ENCODE measurements around the gene ITPKB.
"Not testable (repeated sequence)": the region's sequence is repeated elsewhere in the genome, so short reads cannot be mapped to it uniquely, and the experiment has no call there.

Gene ITPKB

GRCh38 chr1:226732856-226733291, 6.2 kb downstream of the ITPKB start:
- no peak for DNase-seq (ENCODE audit: extremely low read depth in 1 of 2, low read depth in 1 of 2)

DNA sequence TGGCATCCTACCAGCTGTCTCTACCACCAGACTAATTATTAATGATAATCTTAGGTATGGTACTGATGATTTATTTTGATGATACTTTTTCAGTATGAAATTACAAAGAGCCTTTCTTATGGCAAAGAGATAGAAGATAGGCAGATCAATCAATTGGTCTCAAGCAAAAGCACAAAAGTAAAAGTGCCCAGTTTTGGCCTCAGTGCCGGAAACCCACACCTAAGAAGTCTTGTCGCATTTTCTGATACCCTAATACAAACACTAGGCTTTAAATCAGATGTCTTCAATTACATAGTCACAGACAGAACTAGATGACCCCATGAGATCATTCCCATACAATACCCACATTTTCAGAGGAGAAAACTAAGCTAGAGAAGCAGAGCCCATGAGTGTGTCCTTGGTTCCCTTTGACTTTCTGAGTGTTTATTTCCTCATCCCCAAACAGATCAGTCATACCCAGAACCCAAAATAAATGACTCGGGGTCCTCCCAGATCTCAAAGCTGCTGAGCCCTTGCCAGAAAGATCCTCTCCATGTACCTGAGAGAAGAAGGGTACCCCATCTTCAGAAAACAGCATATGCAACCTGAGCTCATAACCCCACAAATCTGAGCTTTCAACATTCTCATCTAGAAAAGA, 7.7 kb downstream of the ITPKB start:
- DNase-seq (ENCODE audit: extremely low read depth in 1 of 2, low read depth in 1 of 2): no peak

GRCh38 chr1:226730836-226731235, 8.2 kb downstream of the ITPKB start:
- DNase-seq (ENCODE audit: extremely low read depth in 1 of 2, low read depth in 1 of 2): no peak

- DNase-seq (ENCODE audit: extremely low read depth in 1 of 2, low read depth in 1 of 2): no peak
Measured at GRCh38 chr1:226730071-226730470, 9.0 kb downstream of the ITPKB start.

- no peak for DNase-seq (ENCODE audit: extremely low read depth in 1 of 2, low read depth in 1 of 2)
Measured at GRCh38 chr1:226728448-226728847, 10.6 kb downstream of the ITPKB start.

DNA sequence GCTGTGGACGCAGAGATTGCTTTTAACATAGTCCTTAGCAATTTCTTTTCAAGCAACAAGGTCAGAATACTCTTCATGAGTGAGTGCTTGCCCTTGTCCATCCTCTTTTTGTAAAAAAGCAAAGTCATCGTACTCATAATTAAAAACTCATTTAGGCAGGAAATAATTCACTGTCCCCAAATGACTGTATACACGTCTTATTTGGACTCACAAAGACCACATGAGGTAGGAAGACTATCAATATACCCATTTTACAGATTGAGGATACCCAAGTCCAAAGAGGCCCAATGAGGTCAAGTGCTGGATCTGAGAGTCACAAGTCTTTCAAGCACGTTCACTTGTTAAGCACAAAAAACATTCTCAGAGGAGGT, 13.2 kb downstream of the ITPKB start:
- no peak for DNase-seq (ENCODE audit: extremely low read depth in 1 of 2, low read depth in 1 of 2)

DNA sequence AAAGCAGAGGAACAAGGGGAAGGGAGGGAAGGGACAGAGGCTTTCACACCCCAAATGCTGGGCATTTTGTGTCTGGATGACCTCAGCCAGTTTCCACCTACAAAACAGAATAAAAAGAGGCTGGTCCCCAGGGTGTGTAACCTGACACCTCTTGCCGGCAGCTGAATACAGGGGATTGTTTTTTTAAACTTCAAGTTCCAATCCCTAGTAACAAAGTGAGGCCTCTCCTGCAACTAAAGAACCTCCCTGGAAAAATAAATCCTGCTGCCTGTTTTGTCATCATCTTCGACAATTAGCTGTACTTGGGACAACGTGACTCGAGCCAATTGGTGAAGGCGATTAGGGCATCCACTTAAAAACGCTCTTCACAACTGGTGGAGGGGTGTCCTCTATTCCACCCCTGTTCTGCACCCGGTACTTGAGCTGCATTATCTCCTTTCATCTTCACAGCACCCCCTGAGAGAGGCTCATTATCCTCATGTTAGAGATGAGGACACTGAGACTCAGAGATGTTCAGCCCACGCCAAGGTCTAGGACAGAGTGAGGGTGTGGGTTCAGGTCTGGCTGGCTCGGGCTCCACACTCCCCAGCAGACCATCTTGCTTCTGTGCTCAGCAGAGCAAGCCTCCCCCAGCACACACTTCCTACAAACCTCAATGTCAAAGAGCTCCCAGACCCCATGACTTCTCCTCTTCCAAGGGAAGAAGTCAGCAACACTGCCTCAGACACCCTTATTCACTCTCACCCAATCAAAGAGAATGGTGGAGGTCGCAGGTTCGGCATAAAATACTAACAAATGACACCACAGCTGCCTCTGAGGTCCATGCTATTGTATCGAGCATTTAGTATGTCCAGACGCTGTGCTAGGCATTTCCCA, 15.2 kb downstream of the ITPKB start:
- no peak for DNase-seq (ENCODE audit: extremely low read depth in 1 of 2, low read depth in 1 of 2)

DNA sequence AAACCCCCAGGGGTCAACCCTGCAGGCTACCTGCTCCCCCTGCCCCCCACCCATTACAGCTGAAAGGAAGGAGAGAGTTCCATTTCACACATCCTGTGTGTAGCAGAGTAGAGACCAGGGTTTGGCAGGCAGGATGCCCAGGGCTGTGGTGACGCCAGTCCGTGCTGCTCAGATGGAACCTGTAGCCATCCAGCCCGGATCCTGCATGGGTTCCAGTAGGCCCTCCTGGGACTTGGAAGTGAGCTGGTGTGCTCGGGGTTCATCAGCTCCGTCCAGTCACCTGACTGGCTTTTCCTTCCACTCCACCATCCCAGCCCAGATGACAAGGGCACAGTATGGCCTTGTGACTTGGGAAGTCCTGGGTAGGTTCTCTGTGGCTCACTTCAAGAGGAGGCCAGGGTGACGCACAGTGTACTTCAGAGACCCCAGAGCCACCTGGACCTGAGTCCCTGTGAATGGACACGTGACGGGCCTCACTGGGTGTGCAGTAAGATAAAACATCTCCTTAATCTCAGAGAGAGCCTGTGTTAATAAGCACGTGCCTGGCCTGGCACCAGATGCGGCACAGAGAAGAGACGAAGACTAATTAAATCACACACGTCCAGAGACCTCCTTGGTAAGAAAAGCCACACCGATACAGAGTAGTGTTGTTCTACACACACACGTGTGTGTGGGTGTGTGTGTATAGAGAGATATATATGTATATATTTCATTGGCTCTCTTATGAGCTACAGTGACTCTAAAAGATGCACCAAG, 16.0 kb downstream of the ITPKB start:
- DNase-seq (ENCODE audit: extremely low read depth in 1 of 2, low read depth in 1 of 2): no peak

- DNase-seq (ENCODE audit: extremely low read depth in 1 of 2, low read depth in 1 of 2): no peak
Measured at GRCh38 chr1:226722240-226722900, 16.7 kb downstream of the ITPKB start.

GRCh38 chr1:226720574-226720973, 18.5 kb downstream of the ITPKB start:
- not testable (repeated sequence) for DNase-seq (ENCODE audit: extremely low read depth in 1 of 2, low read depth in 1 of 2)

DNA sequence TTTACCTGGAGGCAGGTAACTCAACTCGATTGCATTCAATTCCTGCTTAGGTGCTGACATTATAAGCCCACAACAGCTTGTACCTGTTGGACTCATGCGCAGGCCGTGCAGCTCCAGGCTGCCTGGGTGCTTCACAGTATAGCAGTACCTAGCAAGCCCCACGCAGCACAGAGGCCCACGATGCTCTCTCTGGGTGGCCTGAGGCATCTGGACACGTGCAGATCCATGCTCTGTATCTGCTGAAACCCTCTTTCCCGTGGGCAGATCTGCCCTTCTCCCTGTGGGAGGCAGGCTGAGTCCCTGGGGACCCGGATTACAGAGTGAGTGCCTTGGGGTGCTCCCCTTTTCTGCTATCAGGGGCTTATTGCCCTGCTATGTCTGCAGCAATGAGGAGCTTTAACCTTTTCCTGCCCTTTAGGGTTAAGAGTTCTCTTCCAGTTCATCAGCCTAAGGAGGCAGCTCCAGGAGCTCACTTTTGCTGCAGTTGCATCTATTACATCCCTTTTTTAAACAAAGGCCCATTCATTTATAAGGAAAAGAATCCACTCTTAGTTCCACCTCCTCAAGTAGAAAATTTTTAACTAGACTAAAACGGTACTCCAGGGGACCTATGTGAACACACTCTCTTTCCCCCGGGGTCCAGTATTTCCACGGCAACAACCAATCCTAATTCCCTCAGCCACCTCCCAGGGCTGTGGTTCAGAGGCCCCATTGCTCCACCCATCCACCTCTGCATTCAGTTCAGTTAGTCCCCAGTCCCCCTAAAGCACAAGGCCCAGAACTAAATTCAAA, 19.3 kb downstream of the ITPKB start:
- DNase-seq (ENCODE audit: extremely low read depth in 1 of 2, low read depth in 1 of 2): no peak

- DNase-seq (ENCODE audit: extremely low read depth in 1 of 2, low read depth in 1 of 2): no peak
Measured at GRCh38 chr1:226717256-226717909, 21.7 kb downstream of the ITPKB start.

DNA sequence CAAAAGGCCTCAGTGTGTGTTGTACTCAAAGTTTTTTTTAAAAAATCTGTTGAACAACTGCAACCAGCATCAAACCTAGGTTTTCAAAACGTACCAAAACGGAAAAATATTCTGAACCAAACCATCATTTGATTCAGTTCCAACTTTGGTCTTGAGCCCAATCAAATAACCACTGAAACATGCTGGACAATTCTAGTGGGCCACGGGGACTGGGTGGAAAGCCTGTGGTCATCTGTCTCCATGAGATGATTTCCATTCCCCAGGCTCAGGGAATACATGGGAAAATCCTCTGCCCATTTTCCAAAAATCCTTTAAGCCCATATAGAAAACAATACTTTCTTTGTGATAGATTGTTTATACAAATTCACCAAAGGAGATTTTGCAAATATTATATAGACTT, 22.5 kb downstream of the ITPKB start:
- DNase-seq (ENCODE audit: extremely low read depth in 1 of 2, low read depth in 1 of 2): no peak

- DNase-seq (ENCODE audit: extremely low read depth in 1 of 2, low read depth in 1 of 2): no peak
Measured at GRCh38 chr1:226714148-226714547, 24.9 kb downstream of the ITPKB start.

DNA sequence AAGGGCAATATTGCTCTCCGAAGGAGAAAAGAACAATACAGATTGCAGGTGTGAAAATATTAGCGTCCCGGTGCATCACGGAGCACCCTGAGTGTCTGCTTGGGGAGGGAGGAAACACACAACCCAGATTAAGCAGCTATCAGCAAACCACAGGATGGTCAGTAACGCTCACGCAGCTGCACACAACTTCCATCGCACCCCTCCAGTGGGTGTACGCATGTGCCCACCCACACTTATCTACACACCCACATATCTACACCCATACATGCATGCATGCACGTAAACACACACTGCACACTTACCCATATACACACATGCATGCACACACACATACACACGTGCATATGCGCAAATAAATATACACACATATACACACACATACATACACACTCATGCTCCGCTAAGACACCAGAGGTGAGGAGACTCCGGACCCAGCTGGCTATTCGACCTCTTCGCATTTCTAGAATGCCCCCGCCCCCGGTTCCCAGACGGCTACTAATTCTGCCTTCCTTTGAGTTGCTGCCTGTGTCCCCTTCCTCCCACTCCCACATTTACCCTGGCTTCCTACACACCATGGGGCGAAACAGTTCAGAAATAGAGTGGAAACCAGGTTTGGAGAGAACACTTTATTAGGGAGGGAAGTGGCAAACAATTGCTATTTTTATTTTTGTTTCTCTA, 26.2 kb downstream of the ITPKB start:
- DNase-seq (ENCODE audit: extremely low read depth in 1 of 2, low read depth in 1 of 2): no peak

GRCh38 chr1:226711976-226712741, 26.9 kb downstream of the ITPKB start:
- no peak for DNase-seq (ENCODE audit: extremely low read depth in 1 of 2, low read depth in 1 of 2)

DNA sequence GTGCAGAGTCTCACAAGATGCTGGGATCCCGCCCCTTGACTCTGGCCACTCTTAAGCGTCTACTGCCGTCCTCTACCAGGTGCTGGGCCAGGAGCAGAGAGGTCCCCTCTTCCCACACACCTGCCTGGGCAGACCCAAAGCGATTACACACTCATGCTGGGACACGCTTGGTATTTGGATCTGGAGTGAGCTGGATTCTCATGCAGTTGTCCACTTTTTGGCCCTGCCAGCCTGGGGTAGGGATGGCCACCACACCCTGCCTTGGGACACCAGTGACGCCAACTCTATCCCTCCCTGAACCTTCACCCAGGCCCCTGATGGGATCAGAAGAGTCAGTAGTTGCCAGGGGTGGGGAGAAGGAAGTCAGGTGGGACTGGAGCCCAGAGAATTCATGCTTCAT, 28.6 kb downstream of the ITPKB start:
- no peak for DNase-seq (ENCODE audit: extremely low read depth in 1 of 2, low read depth in 1 of 2)

DNA sequence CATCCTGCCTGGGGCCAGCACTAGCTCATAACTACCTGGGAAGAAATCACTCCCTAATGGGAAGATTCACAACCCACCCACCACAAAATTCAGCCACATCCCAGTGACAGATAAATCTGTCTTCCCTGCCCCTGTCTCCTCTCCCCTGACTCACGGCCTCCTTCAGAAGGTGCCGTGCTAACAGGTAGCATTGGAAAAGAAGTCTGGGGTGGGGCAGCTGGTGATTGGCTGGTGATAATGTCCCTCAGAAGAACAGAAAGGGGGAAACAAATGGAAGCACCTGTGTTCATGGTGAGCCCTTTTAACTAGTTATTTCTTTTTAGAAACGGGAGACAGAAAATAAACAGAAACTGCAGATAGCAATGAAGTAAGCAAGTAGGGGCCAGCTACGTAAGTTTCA, 29.1 kb downstream of the ITPKB start:
- DNase-seq (ENCODE audit: extremely low read depth in 1 of 2, low read depth in 1 of 2): no peak

All from stimulated activated CD8-positive, alpha-beta memory T cell treated with anti-CD3 and anti-CD28 coated beads, Interleukin-7, amount 100 ng/mL, for 48 hours (primary cell).